DMS 273 (cell line): Measurements from ENCODE around the gene DAPL1.
"Not testable (repeated sequence)": the region's sequence is repeated elsewhere in the genome, so short reads cannot be mapped to it uniquely, and the experiment has no call there.

Experiments
- DNase-seq: peaks from one replicate; lab custom pipeline; 2025; ENCODE audit not compliant: unreplicated experiment; lab: John Stamatoyannopoulos, UW

DAPL1 gene

DNA sequence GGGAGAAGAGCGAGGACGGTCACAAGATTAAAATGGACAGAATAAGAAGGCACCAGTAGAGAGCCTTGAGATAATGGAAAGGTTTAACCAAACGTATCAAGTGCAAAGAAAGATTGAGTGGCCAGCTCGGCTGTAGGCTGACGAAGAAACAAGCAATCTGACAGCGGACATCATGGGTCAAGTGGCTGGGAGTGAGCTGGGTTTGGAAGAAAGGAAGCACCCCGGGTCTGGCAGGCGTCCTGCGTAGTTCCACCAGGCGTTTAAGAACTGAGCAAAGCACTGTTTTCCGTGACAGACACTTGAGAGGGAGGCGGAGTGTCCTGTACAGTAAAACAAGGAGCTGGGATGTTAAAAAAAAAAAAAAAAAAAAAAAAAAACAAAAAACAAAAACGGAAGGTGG lies 27.1 kb downstream of the DAPL1 start:
- no peak for DNase-seq

DNA sequence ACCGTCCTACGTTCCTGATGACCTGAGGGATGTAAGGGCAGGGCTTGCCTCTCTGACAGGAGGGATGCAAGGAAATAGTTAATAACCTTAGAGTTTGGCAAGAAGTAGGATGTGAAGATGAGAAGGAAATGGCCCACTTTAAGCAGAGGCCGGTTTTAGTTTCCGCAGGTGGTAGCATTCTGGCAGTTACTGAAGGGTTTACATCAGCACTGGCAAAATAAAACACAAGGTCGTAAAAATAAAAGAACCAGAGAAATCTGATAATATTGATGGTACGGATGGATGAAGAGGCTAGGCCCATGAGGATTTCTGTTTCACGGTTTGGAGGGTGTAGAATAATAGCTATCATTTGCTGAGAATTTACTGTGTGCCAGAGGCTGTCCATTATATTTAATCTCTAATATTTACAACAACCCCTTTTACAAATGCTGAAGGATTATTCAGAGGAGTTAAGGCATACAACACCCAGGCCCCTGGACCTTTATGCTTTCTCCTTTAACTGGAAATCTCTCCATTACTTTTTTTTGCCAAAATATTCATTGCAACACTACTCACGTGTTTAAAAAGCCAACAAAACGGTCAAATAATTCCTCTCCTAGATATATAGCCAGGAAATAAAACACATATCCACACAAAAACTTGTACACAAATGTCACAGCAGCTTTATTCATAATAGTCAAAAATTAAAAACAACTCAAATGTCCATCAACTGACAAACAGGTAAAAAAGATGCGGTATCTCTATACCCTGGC lies 28.5 kb downstream of the DAPL1 start:
- no peak for DNase-seq

DNA sequence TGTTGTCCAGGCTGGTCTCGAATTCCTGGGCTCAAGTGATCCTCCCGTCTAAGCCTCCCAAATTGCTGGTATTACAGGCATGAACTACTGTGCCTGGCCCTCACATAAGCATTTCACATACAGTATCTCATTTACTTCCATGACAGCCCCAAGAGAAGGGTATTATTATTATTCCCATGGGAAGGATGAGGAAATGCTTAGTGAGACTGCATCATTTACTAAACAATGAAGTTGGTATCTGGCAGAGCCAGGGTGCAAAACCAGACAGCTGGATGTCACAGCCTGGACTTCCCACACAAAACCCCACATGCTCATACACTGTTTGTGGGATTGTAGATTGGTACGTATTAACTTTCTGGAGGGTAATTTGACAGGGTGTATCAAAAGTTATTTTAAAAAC lies 29.9 kb downstream of the DAPL1 start:
- DNase-seq, result no peak

DNA sequence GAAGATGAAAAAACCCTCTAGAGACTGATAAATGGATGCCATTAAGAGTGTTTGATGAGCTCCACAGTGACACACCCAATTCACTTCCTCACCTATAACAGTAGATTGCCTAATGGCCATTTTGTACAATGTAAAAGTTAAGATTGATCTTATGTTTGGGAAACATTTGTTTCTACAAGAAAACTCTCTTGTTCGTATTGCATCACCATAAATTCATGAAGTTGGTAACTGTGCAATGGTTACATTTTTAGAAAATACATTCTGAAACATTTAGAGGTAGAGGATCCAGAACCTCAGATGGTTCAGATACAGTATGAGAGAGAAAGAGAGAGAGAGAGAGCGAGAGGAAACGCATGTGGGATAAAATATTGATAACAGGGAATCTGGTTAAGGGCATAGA lies 31.8 kb downstream of the DAPL1 start:
- no peak for DNase-seq

DNA sequence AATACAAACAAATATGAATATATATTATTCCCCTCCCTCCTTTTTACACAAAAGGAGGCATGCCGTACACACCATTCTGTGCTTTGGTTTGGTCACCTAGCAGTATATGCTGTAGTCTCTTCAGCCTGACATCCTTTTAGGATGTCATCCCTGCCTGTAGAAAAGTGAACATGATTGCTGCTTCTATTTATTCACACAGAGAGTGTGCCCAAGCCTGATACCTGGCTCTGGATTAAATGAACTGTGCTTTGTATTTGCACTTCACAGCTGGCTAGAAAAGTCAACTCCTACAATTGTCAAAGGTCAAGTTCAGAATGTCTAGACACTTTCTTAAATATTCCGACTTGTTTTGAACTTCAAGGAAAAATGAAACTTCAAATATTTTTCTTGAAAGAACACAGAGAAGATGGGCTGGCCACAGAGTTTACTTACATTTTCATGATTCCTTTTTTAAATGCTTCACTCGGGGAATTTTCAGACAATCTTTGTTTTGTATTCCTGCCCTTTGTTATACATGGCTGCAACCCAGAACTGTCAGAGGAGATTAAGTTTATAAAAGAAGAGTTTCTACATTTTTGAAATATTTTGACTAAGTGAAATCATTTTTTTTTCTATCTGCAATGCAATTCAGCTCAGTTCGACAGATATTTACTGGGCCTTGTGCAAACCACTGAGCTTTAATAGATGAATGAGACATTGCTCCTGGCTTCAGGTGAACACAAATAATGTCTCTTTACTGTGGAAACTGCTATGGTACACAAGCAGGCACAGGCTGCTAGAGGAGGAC lies 33.5 kb downstream of the DAPL1 start:
- DNase-seq, result no peak

DNA sequence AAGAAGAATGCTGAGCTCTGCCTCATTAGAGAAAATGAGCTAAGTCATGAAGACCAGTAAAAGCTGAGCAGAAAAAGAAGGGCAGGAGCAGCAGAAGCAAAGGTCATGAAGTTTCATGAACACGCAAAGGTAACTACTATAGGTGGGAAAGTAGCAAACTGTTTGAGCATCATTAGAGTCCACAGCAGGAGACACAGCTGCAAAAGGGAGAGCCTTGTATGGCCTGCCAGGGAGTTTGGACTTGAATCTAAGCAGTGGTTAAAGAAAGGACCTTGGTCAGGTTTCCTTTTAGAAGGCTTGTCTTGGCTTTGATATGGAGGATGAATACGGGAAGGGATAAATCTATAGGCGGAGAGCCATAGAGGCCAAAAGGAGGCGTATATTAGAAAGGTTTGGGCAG lies 34.0 kb downstream of the DAPL1 start:
- no peak for DNase-seq

- DNase-seq, result no peak
Observed at GRCh38 chr2:158830201-158830600, 35.1 kb downstream of the DAPL1 start.

- no peak for DNase-seq
Observed at GRCh38 chr2:158835431-158835830, 40.3 kb downstream of the DAPL1 start.

DNA sequence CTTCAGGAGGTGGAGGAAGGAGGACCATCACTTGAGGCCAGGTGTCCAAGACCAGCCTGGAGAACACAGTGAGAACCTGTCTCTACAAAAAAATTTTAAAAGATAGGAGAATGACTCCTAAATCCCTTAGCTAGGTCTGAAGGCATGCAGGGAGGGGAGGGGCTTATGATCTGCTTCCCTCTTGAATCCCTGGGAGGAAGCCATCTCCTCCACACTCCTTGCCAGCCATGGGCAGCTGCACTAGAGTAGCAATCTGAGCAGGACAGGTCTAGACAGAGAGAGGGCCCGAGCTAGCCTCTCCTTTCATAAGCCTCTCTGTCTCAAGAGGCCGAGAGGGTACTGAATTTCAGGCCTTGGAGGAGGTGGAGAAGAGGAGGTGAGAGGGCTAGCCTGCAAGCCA lies 42.5 kb downstream of the DAPL1 start:
- DNase-seq, result no peak

DNA sequence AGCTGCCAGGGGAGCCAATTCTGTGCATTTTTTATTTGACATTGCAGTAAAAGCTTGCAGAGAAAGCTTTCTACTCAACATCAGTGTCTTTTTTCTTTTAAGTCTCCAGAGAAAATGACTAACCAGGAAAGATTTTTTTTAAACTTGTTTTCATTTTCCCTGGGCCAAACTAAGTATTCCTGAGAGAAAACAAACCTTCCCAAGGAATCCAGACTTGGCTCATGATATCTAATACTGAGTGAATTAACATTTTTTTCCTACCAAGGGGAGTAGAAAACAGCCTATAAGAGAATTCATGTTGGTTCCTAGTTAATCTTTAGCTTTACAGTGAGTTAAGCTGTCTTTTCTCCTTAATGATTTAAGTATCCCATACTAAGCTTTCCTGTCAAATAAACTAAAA lies 46.7 kb downstream of the DAPL1 start:
- DNase-seq, result no peak

- no peak for DNase-seq
Observed at GRCh38 chr2:158845444-158845843, 50.3 kb downstream of the DAPL1 start.

DNA sequence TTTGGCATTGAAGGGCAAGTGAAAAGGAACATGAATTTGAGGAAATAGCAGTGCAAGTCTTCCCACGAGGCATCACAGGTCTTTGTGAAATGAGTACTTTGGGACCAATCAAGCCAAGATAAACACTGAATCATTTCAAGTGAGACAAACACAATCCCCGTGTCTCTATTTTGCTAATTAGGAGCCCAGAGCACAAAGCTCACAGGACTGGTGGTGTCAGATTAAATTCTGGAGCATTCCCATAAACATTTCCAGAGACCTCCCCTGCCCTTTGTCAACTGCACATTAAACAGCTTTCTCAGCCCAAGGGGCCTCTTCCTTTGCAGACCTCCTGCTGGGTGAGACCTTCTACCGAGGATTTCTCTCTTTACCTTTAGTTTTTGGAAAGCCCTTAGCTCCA lies 50.7 kb downstream of the DAPL1 start:
- DNase-seq, result peak; percentile 54

DNA sequence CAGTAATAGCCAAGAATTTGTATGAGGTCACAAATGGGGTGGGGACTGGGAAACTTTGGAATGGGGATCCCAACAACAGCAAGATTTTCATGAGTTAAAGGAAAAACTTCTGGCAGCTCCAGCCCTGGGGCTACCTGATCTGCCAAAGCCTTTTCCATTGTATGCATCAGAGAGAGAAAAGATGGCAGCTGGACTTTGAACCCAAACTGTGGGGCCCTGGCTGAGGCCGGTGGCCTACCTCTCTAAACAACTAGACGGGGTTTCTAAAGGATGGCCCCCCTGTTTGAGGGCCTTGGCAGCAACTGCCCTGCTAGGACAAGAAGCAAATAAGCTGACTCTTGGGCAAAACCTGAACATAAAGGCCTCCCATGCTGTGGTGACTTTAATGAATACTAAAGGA lies 52.4 kb downstream of the DAPL1 start:
- not testable (repeated sequence) for DNase-seq

GRCh38 chr2:158848031-158848970 lies 53.2 kb downstream of the DAPL1 start:
- peak; percentile 12 for DNase-seq

DNA sequence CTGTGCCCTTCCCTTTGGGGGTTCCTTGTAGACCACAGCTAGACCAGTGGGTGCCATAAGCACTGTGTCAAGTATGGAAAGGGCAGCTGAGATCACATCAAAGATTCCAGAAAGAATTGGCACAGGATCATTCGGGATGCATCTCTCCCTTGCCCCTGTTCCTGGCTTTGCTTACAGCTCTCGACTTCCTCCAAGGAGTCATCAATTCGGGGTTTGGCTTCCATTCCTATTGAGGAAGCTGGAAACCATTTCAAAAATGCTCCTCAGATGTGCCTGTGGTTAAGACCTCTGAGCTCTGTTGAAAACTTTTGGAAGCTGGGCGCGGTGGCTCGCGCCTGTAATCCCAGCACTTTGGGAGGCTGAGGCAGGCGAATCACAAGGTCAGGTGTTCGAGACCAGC lies 65.1 kb downstream of the DAPL1 start:
- DNase-seq, result not testable (repeated sequence)

DNA sequence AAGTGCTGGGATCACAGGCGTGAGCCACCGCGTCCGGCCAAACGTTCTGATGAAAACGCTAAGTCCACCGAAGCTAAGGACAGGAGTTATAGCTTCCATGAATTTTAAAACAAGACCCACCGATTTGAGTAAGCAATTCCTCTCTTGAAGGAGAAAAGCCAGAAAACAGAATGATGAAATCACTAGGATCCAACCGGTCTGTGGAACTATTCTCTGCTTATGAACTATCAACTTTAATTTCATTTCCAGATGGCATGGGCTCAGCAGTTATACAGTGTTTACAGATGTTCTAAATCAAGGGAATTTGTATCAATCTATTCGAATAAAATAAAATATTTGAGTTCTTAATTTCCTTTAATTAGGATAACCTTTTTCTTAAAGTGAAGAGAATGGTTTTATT lies 66.5 kb downstream of the DAPL1 start:
- not testable (repeated sequence) for DNase-seq

- not testable (repeated sequence) for DNase-seq
Observed at GRCh38 chr2:158865469-158865868, 70.4 kb downstream of the DAPL1 start.
